Endothelial cell of umbilical vein (primary cell): ENCODE data around the gene FPGS.

Source experiments
- EZH2 ChIP-seq: IDR thresholded peaks from 2 replicates; pipeline ENCODE4 v1.6.1; 2012; ENCODE audit warnings: borderline replicate concordance, low read depth, mild to moderate bottlenecking, moderate library complexity, low read length, inconsistent platforms; ENCODE audit not compliant: severe bottlenecking
- MYC ChIP-seq: IDR thresholded peaks from one replicate; pipeline ENCODE4 v1.6.1; 2011; ENCODE audit warnings: mild to moderate bottlenecking, low read depth, low read length
- POLR2A ChIP-seq: IDR thresholded peaks from 2 replicates; pipeline ENCODE4 v1.6.1; 2012; ENCODE audit warnings: low read depth, mild to moderate bottlenecking, control low read depth, low read length
- POLR2AphosphoS5 ChIP-seq: IDR thresholded peaks from 2 replicates; pipeline ENCODE4 v1.6.1; 2012; ENCODE audit warnings: low read depth, mild to moderate bottlenecking, control low read depth, low read length, moderate library complexity; ENCODE audit not compliant: insufficient read depth
- TF ChIP-seq, protein P1 (sequence below), 2 donors: IDR thresholded peaks; 1 replicate in 1 of 2; 2 replicates in 1 of 2; pipeline ENCODE4 v1.5.1; 2011; ENCODE audit warnings: low read length in 2 of 2, mild to moderate bottlenecking in 2 of 2, moderate library complexity in 2 of 2, control low read depth in 1 of 2, inconsistent platforms in 1 of 2, low read depth in 1 of 2; ENCODE audit not compliant: insufficient read depth in 1 of 2; ENCODE audit errors: extremely low read depth in 1 of 2
- TF ChIP-seq, protein P2 (sequence below): IDR thresholded peaks from 2 replicates; pipeline ENCODE4 v1.6.1; 2011; ENCODE audit not compliant: insufficient read depth, insufficient read length

DNA sequence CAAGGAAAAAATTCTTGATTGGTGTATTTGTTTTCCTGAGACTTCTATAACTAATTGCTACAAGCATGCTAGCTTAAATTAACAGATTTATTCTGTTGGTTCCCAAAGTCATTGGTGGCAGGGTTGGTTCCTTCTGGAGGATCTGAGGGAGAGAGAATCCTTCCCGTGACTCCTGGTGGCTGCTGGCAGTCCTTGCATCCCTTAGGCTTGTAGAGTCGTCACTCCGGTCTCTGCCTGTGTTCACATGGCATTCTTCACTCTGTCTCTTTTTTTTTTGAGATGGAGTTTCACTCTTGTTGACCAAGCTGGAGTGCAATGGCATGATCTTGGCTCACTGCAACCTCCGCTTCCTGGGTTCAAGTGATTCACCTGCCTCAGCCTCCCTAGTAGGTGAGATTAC, 11.6 kb upstream of the FPGS start:
- TF ChIP-seq, protein P1, sequence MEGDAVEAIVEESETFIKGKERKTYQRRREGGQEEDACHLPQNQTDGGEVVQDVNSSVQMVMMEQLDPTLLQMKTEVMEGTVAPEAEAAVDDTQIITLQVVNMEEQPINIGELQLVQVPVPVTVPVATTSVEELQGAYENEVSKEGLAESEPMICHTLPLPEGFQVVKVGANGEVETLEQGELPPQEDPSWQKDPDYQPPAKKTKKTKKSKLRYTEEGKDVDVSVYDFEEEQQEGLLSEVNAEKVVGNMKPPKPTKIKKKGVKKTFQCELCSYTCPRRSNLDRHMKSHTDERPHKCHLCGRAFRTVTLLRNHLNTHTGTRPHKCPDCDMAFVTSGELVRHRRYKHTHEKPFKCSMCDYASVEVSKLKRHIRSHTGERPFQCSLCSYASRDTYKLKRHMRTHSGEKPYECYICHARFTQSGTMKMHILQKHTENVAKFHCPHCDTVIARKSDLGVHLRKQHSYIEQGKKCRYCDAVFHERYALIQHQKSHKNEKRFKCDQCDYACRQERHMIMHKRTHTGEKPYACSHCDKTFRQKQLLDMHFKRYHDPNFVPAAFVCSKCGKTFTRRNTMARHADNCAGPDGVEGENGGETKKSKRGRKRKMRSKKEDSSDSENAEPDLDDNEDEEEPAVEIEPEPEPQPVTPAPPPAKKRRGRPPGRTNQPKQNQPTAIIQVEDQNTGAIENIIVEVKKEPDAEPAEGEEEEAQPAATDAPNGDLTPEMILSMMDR (IDR thresholded peaks at IDR 0.05; ENCODE audit: extremely low read depth in 1 of 2, insufficient read depth in 1 of 2, low read depth in 1 of 2, low read length in 2 of 2), result no peak
- TF ChIP-seq MYC, result no peak
- no peak for TF ChIP-seq POLR2A
- no peak for TF ChIP-seq POLR2AphosphoS5
- TF ChIP-seq, protein P2, sequence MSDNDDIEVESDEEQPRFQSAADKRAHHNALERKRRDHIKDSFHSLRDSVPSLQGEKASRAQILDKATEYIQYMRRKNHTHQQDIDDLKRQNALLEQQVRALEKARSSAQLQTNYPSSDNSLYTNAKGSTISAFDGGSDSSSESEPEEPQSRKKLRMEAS, result no peak
- no peak for TF ChIP-seq EZH2
